ENCODE results near the gene PLSCR3. TPM values are rescaled to one million over a fixed set of nuclear protein-coding genes. Genes with fewer than 3 reads are reported as not detected.

PLSCR3 gene
- total RNA-seq, 4 donors from 2014 or later, result 0.77 to 42.6 (median 17.6) TPM

GRCh38 chr17:7409716-7410115, 15.4 kb upstream of the PLSCR3 start:
- H3K4me1 ChIP-seq, result no peaks in the 10 kb centered on the region
- no peaks in the 10 kb centered on the region for H3K36me3 ChIP-seq
- no peak overlapping the region for H3K4me3 ChIP-seq
- intact Hi-C loops (cut with DNase I; ENCODE audit: low total_unique reads), result no loop called here
- TF ChIP-seq CTCF (IDR thresholded peaks at IDR 0.05) (no peak), POLR2A (IDR thresholded peaks at IDR 0.05) (no peak)
- H3K27me3 ChIP-seq, result no peaks in the 10 kb centered on the region
- H3K27ac ChIP-seq, result no peak overlapping the region
- no peaks in the 10 kb centered on the region for H3K9me3 ChIP-seq
- no peak for DNase-seq

- Histone ChIP-seq H3K27ac (no peak overlapping the region), H3K4me3 (no peak overlapping the region), H3K9me3 (no peaks in the 10 kb centered on the region), H3K27me3 (no peaks in the 10 kb centered on the region), H3K4me1 (no peaks in the 10 kb centered on the region), H3K36me3 (no peaks in the 10 kb centered on the region)
- TF ChIP-seq POLR2A (IDR thresholded peaks at IDR 0.05) (no peak), CTCF (IDR thresholded peaks at IDR 0.05) (no peak)
- intact Hi-C loops (cut with DNase I; ENCODE audit: low total_unique reads), result no loop called here
- DNase-seq, result no peak
These were observed 14.5 kb upstream of the PLSCR3 start for GRCh38 chr17:7408863-7409262.

- intact Hi-C loops (cut with DNase I; ENCODE audit: low total_unique reads), result no loop called here
- no peaks in the 10 kb centered on the region for H3K27me3 ChIP-seq
- H3K9me3 ChIP-seq, result no peaks in the 10 kb centered on the region
- no peak overlapping the region for H3K4me3 ChIP-seq
- H3K27ac ChIP-seq, result no peak overlapping the region
- DNase-seq, result no peak
- H3K36me3 ChIP-seq, result no peaks in the 10 kb centered on the region
- H3K4me1 ChIP-seq, result no peaks in the 10 kb centered on the region
- TF ChIP-seq CTCF (IDR thresholded peaks at IDR 0.05) (no peak), POLR2A (IDR thresholded peaks at IDR 0.05) (no peak)
These were observed 14.0 kb upstream of the PLSCR3 start for GRCh38 chr17:7408252-7408727.

GRCh38 chr17:7407485-7408251, 13.3 kb upstream of the PLSCR3 start, which contains the start of gene NLGN2:
NLGN2 (plus strand) TSS chr17:7407845; CDS start chr17:7408256, 411 bp downstream.
- H3K4me3 ChIP-seq, result no peak within 1 kb of the TSS
- DNase-seq, result no peak
- H3K36me3 ChIP-seq, result no peaks in the 10 kb centered on the region
- H3K4me1 ChIP-seq, result peaks cover 0 to 5% of the 10 kb centered on the region in 2 donors
- intact Hi-C loops (cut with DNase I; ENCODE audit: low total_unique reads), result no loop called here
- TF ChIP-seq POLR2A (IDR thresholded peaks at IDR 0.05) (no peak), CTCF (IDR thresholded peaks at IDR 0.05) (no peak)
- H3K9me3 ChIP-seq, result no peaks in the 10 kb centered on the region
- no peaks in the 10 kb centered on the region for H3K27me3 ChIP-seq
- peak within 1 kb of the TSS in 1 of 2 donors; percentile 93 for H3K27ac ChIP-seq

- intact Hi-C loops (cut with DNase I; ENCODE audit: low total_unique reads), result no loop called here
- H3K4me3 ChIP-seq, result no peak overlapping the region
- H3K27ac ChIP-seq, result no peak overlapping the region
- no peaks in the 10 kb centered on the region for H3K27me3 ChIP-seq
- H3K9me3 ChIP-seq, result no peaks in the 10 kb centered on the region
- DNase-seq, result no peak
- no peak for TF ChIP-seq POLR2A (IDR thresholded peaks at IDR 0.05)
- TF ChIP-seq CTCF (IDR thresholded peaks at IDR 0.05), result no peak
- peaks cover 0 to 5% of the 10 kb centered on the region in 2 donors for H3K4me1 ChIP-seq
- H3K36me3 ChIP-seq, result no peaks in the 10 kb centered on the region
These were observed 12.8 kb upstream of the PLSCR3 start for GRCh38 chr17:7407082-7407481.

Data from uterus (tissue), 4 donors.